Ammon's horn (tissue), 1 donor: ENCODE measurements around the gene DLGAP1.

Experiments used
- DNase-seq: peaks from one replicate; pipeline ENCODE4 v3.0.0-alpha.2; 2016; ENCODE audit warnings: low spot score

Gene DLGAP1

DNA sequence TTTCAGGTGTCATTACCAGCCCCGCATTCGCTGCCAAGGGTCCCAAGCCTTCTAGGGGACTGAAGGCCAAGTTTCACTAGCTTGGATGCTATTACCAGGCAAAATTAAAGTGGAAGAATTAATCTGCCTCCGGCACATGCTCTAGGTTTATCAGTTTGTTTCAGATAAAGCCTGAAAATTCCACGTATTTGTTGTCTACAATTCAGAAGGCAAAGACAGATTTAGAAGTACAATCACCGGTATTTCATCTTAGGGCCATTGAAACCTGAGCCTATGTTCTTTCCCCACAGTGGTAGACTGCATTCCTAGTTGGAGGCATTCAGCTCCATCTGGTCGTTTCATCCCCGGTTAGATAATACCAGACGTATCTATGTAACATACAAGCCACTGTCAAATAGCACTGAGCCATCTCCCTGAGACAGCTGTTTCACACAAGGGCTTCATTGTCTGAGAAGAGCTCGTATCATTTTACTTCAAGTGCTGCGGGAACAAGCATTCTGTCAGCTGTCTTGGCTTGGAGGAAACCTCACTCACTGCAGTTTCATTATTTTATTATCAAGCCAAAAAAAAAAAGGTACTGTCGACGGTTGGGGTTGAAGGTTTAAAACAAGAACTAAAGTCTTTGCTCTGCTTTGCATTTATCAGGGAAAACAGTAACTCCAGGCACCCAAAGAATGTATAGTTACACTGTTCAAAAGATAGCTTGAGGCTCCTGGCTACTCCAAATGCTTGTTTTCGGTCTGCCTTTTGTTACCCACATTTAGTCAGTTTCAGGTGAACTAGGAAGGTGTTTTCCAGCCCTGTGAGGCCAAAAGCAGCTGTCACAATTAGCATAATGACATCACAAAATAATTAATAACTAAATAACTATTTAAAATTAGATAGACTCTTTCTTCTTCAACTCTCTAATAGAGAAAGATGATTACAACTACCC is 928.4 kb downstream of the DLGAP1 start:
- peak; percentile 82 for DNase-seq

DNA sequence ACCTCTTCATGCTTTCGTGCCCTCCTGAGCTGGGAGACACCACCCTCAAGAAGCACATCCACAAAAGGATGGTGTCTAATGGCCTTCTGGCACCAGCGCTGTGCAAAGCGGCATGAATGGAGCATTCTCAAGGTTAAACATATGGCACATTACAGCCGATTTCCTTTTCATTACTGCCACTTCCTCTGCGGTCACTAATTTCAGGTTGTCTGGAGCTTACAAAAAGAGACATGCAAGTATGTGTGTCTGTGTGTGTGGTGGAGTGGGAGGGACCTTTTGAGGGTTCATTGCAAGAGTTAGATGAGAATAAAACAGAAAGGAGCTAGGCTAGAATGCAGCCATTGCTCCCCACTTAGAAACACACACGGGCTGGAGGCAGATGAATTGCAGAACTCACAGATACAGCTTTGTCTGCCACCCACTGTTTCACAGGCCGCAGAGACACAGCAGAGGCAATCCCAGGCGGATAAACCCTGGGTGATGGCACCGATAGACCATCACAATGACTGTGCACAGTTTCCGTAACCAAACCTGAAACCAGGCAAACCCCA is 929.2 kb downstream of the DLGAP1 start:
- DNase-seq = peak; percentile 81

DNA sequence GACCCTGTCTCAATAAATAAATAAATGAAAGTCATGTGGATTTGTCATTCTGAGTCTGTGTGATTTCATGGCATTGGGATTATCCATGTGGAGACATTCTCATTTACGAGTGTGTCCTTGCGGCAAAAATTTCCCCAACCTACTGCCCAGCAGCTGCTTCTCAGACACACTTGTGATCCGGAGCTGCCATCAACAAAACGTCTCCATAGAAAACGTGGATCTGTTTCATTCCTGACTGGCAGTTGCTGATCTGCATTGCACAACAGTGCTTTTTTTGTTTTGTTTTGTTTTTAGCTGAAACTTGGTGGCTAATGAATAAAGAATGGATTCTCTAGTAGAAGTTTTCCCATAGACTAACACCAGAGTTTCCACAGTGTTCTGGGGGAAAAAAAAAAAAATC is 930.4 kb downstream of the DLGAP1 start:
- DNase-seq = peak; percentile 67

DNA sequence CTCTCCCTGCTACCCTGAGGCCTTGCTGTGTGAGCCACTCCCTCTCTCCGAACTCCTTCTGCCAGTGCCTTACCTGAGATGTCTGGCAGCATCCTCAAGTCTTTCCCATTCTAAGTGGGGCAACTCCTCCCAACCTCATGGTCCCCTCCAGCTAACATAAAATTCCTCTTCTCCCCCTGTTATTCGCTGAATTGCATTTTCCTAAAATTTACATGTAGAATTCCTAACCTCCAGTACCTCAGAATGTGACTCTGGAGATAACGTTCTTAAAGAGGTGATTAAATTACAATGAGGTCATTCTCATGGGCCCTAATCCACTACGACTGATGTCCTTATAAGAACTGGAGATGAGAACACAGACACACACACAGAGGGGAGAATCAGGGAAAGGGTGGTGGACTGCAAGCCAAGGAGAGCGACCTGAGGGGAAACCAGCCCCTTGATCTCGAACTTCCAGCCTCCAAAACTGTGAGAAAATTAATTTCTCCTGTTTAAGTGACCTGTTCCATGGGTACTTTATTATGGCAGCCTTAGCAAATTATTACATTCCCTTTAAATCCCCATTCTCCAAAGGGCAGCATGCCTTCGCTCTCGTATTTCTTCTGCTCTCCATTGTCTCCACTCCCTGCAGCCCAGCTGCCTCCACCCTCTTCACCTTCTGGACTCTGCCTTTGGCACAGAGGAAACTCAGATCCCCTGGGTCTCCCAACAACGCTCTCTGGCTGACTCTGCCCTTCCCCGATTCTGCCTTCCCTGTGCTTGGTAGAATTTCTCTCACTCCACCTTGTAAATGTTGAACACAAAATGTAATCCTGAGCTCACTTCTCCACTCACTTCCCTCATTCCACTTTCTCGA is 934.6 kb downstream of the DLGAP1 start:
- no peak for DNase-seq

DNA sequence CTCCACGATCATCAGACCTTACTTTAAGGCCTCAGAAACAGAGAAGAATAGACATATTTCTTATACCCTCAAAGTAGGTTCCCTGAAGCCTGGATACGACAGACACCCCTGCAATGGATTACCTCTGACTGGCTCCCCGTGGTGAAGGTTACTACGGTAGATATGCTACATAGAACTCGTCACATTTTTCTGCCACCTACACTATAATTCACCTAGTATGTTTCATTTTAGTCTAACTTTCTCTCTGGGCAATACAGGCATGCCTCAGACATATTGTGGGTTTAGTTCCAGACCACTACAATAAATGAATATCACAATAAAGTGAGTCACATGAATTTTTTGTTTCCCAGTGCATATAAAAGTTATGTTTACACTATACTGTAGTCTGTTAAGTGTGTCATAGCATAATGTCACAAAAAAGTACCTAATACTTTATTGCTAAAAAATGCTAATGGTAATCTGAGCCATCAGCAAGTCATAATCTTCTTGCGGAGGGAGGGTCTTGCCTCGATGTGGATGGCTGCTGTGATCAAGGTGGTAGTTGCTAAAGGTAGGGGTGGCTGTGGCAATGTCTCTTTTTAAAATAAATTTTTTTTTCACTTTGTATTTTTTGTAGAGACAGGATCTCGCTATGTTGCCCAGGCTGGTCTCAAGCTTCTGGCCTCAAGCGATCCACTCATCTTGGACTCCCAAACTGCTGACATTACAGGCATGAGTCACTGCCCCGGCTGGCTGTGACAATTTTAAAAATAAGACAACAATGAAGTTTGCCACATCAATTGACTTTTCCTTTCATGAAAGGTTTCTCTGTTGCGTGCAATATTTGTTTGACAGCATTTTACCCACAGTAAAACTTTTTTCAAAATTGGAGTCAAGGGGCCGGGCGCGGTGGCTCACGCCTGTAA is 940.5 kb downstream of the DLGAP1 start:
- no peak for DNase-seq

DNA sequence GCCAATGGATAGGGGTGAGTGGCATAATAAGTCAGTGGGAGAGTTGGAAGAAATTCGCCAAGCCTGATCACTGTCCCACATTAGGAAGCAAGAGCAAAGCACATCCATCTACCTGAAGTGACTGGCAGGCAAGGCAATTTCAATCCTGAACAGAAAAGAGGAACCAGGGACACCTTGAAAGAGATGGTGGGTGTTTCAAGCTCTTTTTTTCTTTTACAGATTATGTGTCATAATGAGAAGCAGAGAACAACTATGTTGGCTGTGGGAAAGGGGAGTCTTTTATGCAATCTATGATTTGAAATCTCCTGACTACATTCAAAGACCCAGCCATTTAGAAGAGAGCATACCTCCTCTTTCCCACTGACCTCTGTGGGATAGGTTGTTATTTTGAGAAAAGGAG is 941.6 kb downstream of the DLGAP1 start:
- DNase-seq = no peak

DNA sequence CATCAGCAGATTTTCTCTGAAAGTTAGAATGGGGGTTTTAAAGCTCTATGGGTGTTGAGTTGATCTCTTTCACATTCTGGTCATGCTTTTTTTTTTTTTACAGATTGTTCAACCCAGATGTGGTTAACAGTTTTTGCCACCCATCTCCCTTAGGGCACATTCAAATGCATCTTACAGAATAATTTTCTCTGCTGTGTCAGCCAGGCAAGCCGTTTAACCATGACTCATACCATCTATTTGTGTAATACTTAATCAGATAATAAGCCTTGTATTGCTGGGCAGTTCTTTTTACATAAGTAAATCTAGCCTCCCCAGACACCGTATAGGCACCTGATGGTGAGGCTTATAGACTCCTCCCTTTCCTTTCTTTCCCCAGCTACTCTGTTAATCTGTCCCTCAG is 943.1 kb downstream of the DLGAP1 start:
- DNase-seq = no peak

DNA sequence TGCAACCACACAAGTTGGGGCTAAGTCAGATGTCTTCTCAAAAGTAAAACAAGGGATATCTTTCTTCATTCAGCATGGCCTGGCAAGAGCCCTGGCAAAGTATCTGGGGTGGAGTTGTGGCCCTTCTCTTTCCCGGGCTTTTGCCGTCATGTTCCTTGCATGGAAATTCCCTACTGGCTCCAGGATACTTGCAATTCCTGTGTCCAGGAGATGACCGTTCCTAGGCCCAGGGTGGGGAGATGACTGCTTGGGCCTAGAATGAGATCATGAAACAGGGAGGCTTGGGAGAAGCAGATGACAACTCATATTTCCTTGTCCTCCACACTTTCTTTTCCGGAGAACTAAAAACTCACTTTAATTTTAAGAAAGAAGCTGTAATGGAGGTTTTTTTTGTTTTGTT is 944.2 kb downstream of the DLGAP1 start:
- no peak for DNase-seq

DNA sequence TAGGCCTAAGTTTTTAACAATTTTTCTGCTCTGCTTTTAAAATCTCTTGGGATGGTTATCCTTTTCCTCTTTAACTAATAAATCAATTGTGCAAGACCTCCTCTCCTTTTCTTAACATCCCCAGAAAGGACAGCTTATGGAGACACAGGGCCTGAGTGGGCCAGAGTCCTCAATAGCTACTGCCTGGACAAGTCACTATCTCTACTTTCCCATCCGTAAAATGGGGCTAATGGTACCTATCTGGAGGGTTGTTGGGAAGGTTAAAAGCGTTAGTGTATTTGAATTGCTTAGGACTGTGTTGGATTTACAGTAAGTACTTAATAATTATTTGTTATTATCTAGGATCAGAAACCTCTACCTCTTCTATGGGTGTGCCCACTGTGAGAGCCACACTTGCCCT is 945.1 kb downstream of the DLGAP1 start:
- no peak for DNase-seq

DNA sequence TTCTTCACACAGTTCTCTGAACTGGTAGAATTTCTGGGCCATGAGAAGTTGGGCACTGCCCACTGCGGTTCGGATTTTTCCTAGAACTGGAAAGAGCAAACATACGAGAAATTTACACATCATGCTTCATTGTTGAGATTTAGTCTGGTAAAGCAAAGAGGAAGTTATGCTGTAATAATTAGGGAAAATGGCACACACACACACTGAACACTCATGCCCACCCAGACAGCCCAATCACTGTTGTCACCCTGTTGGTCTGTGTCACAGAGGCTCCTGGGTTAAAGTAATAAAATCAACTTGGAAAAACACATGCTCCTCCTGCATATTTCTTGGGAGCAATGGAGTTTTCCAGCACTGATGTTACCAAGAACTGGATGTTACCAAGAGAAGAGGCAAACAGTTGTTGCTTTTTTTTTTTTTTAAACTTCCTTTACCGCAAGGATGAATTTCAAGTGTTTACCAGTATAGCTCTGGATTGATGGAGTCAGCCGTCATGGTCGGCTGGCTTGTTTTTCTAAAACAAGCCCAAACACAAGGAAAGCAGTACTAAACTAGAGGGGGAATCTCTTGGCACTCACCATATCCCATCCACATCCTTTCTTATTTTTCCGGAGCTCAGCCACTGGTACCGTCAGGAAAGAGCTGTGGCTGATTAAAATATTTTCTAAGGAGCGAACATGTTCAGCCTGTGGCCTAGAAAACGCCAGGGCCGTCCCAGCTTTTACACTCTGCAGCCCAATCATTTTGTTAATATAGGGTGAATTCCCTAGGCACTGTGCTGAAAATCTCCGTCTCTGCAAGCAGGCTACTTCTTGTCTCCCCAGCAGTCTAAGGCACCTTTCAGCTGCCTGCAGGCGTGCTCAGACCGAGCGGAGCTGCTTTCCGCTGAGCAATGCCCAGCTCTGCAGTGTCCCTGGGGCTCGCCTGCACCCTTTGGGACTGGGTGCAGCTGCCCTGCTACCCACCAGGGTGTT is 946.2 kb downstream of the DLGAP1 start:
- no peak for DNase-seq

DNA sequence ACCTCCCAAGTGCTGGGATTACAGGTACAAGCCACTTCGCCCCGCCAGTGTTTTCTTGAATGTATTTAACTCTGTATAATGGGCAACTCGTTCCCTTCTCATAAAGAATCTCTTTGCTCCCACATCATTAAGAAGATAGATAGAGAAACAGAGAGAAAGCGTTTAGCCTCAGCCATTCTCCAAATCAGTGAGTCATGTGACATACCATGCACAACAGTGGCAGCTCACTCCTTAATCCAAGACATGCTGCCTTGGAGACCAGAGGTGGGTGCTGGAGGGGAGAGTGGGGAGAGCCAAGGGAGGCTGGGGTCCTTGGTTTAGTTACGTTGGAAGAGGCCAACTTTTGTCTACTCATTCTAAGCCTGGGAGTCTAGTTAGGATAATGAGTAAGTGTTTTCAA is 950.5 kb downstream of the DLGAP1 start:
- no peak for DNase-seq

DNA sequence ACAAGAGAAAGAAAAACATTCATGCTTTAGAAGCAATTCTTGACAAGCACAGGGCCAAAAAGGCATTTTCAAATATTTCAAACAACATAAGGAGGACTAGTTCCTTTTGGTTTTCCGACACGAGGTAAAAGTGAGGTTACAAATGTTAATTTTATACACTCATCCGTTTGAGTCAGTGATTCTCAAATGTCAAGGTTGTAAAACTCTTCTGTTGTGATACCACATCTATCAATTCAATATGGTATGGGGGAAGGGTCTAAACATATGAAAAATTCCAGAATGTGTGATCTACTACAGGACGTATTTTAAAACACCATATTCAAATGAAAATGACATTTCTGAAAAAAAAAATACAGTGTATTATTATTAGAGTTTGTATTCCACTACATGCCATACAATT is 952.5 kb downstream of the DLGAP1 start:
- DNase-seq = no peak

DNA sequence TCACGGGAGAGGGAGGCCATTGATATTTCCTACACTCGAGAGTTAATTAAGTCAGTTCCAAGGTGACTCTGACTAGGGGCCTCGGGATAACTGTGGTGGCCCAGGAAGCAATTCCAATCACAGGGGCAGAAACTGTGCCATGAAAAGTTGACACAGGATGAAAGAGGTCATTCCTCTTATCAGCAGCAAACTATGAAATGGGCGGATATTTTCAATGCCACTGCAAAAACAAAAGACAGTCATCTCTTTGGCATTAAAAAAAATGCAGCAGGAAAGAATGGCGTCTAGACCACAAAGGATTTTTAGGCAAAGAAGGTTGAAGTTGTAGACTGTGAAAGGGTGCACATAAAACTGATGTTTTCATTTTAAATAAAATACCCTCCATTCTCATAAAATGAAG is 955.1 kb downstream of the DLGAP1 start:
- DNase-seq = no peak

DNA sequence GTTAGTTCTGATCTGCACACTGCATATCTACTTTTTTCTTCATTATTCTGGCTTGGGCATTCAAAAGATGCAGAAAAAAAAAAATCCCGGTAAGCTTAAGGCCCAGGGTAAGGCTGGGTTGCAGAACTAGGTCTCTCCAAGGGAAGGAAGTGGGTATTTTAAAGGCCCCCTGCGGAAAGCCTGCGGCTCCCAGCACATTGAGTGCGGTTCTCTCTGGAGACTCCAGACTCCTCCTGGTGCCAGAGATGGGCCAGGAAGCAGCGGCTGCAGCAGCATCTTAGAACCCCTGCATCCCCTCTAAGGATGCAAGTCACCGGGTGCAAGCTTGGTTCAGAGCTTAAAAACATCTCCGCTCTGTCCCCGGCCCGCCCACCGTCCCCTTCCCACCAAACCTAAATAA is 955.6 kb downstream of the DLGAP1 start:
- no peak for DNase-seq

DNA sequence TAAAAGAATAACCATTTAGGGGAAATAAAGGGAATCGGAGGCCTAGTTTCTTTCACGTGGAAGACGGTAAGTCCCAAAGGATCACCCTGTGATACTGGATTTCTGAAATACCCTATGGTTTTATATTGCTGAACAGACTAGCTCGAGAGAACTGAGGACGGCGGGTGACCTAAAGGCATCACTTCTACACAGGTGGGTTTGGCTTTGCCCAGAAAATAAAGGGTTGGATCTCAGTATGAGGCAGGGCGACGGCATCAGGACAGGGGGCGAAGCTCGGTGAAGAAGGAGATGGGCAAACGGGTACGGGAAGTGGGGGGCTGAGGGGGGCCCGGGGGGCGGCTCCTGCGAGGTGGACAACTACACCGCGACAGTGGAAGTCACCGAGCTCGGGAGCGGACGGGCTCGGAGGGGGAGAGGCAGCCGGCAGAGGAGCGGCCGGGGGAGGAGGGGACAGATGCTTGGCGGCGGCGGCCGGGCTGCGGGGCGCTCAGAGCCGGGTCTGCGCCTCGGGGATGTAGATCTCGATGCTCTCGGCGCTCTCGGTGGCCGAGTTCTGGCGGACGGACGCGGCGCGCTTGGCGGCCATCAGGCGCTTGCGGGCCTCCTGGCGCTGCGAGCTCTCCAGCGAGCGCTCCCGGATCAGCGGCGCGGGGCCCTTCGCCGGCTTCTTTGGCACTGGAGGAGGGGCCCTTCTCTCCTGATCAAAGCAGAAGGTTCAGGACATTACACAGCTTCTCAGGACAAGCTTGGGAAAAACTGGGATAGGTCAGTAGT is 956.2 kb downstream of the DLGAP1 start:
- DNase-seq = peak; percentile 25

DNA sequence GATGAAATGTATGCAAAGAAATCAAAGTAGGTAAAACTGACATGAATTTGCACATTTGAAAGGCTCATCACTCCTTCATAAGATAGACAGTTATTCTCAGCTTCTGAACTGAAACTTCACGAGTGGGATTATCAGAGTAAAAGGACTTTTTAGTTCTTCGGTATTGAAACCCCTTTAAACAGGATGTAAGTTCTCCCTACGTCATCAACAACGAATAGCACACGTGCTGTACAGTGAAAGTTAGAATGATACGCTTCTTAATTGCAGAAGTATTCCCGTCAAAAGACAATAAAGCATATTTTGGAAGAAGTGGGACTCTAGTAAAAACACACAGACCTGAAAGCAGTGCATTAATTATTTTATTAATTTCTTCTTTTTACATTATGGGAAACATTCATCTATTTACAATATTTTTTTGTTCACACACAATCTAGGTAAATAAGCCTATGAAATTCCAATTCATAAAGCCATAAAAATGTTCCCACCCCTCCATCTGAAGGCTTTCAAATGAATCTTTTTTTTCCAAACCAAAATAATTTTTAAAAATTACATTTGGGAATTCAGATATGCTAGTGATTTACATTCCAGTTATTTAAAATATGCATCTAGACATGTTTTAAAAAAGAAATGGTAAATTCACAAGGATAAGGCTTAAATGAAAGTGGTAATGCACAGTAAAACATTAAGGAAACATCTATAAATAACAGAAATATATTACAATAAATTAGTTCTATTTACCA is 959.2 kb downstream of the DLGAP1 start:
- DNase-seq = no peak

DNA sequence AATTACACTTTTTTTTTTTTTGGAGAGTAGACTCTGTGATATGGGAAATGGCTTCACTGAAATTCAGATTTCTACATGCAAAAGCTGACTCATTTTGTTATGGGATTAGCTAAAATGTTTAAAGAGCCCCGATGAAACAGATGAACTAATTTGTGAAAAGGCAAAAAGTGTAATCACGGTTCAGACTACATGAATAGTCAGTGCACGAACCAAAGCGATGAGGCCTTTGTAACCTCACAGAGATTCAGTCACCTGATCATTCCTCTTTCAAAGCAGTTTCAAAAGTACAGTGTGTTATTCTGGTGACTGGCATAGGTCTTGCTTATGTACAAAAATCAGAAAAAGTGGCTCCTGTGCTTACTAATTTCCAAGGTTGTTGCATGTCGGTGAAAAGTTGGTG is 960.5 kb downstream of the DLGAP1 start:
- no peak for DNase-seq

DNA sequence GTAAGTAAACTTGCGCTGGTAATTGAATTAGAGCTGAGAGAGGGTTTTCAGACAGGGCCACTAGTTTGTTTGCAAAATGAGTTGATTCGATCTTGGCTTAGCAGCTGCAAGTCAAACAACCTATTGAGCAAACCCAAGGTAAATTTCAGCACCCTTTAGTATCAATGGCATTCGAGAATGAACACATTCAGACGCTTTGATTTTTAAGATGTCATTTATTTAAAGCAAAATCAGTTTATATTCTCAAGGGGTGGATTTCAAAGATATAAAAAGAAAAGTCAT is 960.9 kb downstream of the DLGAP1 start:
- DNase-seq = no peak

DNA sequence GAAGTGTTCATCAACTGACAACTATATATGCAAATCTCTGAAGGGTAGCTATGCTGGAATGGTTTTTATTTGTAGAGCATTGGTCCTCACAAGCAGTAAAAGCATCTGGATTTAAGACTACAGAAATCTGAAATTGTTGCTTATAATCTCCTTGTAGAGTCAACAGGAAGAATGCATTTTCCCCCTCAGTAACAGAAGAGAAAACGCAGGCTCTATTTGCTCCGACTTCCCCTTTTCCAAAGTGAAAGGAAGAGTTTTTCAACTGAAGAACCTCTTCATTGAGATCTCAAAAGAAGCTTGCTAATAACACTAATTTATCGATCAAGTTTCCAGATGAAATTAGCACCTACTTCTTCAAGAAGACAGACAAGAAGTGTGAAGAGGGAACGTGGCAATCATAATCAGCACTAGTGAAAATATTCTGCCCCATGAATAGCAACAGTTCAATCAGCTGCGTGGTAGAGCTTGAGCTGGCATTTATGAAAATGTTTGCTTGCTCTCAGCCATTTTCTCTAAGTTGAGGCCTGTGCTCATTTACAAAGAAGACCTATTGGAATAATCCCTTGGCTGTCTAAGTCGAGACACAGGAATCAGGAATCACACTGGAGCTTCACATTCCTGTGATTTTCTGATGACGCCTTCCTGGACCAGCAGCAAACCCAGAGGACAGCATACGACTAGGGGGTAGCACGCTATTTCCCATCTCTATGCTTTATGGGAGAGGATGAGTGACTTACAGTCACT is 961.4 kb downstream of the DLGAP1 start:
- no peak for DNase-seq
